Measurements from ENCODE around the gene ZNF185.

ZNF185 gene

GRCh38 chrX:152917656-152918579 lies 20.1 kb downstream of the ZNF185 start:
- no peak for DNase-seq (ENCODE audit: low spot score)

GRCh38 chrX:152918707-152919106 lies 20.8 kb downstream of the ZNF185 start:
- no peak for DNase-seq (ENCODE audit: low spot score)

- no peak for DNase-seq (ENCODE audit: low spot score)
These were observed 25.7 kb downstream of the ZNF185 start for GRCh38 chrX:152923599-152923998.

GRCh38 chrX:152925835-152926234 lies 28.0 kb downstream of the ZNF185 start:
- no peak for DNase-seq (ENCODE audit: low spot score)

GRCh38 chrX:152926279-152926678 lies 28.4 kb downstream of the ZNF185 start:
- peak; percentile 83 for DNase-seq (ENCODE audit: low spot score)

- DNase-seq (ENCODE audit: low spot score) = no peak
These were observed 29.1 kb downstream of the ZNF185 start for GRCh38 chrX:152926923-152927322.

GRCh38 chrX:152927858-152928760 lies 30.2 kb downstream of the ZNF185 start:
- DNase-seq (ENCODE audit: low spot score) = no peak

- DNase-seq (ENCODE audit: low spot score) = no peak
These were observed 31.0 kb downstream of the ZNF185 start for GRCh38 chrX:152928761-152929400.

- no peak for DNase-seq (ENCODE audit: low spot score)
These were observed 32.0 kb downstream of the ZNF185 start for GRCh38 chrX:152929898-152930297.

GRCh38 chrX:152930516-152930915 lies 32.6 kb downstream of the ZNF185 start:
- no peak for DNase-seq (ENCODE audit: low spot score)

GRCh38 chrX:152932144-152932543 lies 34.3 kb downstream of the ZNF185 start:
- no peak for DNase-seq (ENCODE audit: low spot score)

- no peak for DNase-seq (ENCODE audit: low spot score)
These were observed 34.8 kb downstream of the ZNF185 start for GRCh38 chrX:152932598-152933175.

GRCh38 chrX:152936306-152936705 lies 38.4 kb downstream of the ZNF185 start:
- no peak for DNase-seq (ENCODE audit: low spot score)

GRCh38 chrX:152937236-152937635 lies 39.4 kb downstream of the ZNF185 start:
- DNase-seq (ENCODE audit: low spot score) = no peak

- DNase-seq (ENCODE audit: low spot score) = peak; percentile 92
These were observed 43.6 kb downstream of the ZNF185 start for GRCh38 chrX:152941328-152942076.

- no peak for DNase-seq (ENCODE audit: low spot score)
These were observed 44.2 kb downstream of the ZNF185 start for GRCh38 chrX:152942077-152942442.

GRCh38 chrX:152943826-152944225 lies 46.0 kb downstream of the ZNF185 start:
- DNase-seq (ENCODE audit: low spot score) = no peak

- DNase-seq (ENCODE audit: low spot score) = no peak
These were observed 47.4 kb downstream of the ZNF185 start for GRCh38 chrX:152945021-152945979.

GRCh38 chrX:152946681-152947080 lies 48.8 kb downstream of the ZNF185 start:
- DNase-seq (ENCODE audit: low spot score) = no peak
